Measurements from ENCODE around the gene TBC1D26.
"Not testable (repeated sequence)": the region's sequence is repeated elsewhere in the genome, so short reads cannot be mapped to it uniquely, and the experiment has no call there.

The TBC1D26 gene

DNA sequence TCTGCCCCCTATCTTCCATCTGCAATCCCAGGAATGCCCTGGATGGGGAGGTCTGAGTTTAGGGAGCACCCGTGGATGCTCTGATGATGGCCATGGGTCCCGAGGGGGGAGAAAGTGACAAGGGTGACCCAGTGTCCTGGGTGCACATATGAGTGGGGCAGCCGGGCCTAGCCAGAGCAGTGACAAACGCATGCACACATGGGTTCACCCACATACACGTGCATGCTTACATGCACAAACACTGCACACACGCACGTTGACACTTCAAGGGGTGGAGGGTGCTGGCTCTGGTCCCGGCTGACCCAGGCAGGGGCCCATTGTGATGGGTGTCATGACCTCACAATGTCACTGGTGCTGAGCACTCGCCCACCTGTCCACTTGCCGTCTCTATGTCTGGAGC lies at the start of gene TBC1D26:
TBC1D26 (plus strand) TSS at position 384 of the 400 bp plus-strand sequence. CDS start 3,066 bp downstream, outside the sequence.
- FAIRE-seq, result not testable (repeated sequence)

DNA sequence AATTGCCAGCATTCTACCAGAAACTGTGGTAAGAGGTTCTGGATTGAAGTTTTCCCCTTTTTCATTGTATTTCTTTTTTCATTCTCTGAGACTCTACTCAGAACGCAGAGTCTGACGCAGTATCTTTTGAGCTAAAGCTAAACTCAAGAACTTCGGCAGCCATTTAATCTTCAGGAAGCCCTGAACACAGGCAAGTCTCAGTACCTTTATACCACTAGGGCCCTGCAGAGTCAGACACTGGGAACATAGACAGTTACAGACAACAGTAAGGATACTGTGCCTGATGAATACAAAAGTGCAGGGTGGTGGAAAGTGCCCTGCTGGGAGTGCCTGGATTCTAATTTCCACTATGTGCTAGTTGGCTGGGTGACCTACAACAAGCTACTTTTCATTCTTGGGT lies 48.9 kb upstream of the TBC1D26 start:
- not testable (repeated sequence) for FAIRE-seq

GRCh38 chr17:15683824-15684478 lies 48.1 kb upstream of the TBC1D26 start, which contains the start of gene TRIM16:
Gene TRIM16 (minus strand): TSS chr17:15684311. CDS start chr17:15651609, 32,702 bp downstream.
- not testable (repeated sequence) for FAIRE-seq

DNA sequence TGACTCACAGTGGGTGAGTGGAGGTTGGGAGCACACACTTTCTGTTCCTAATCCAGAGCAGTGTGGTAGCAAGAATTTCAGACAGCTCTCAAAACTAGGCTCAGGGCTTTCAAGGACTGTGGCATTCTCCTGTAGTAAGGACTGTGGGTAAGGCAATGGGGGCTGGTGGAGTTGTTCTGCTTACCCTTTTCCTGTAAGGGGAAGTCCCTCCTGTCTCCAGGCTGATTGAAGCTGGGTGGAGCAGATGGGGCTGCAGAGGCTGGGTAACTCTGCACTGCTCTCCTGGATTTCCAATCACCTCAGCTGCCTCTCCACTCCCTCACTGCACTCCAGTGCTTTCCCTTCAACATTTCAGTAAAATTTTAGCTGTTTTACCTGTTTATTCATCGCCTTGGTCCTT lies 44.6 kb upstream of the TBC1D26 start:
- not testable (repeated sequence) for FAIRE-seq

DNA sequence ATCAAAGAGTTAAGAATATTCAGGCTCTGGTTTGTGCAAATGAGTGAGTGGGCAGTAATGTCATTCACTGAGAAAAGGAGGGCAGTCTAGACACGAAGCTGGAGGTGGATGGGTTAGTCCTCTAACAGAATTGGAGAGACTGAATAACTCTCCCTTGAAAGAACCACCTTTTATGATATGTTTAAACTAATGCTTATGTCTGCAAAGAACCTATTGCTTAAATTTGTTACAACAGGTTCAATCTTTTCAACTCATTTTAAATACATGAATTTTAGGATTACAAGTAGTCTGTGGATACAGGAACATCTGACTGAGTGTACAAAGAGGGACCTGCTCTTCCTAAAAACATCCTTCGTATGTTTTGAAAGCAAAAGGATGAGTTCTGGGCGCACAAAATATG lies 33.1 kb upstream of the TBC1D26 start:
- FAIRE-seq, result peak; percentile 76

- peak; percentile 24 for FAIRE-seq
Measured at GRCh38 chr17:15699413-15699924, 32.6 kb upstream of the TBC1D26 start, which contains the start of gene ZNF286A. Gene ZNF286A (plus strand): TSS chr17:15699752. CDS start chr17:15700330, 578 bp downstream.

- not testable (repeated sequence) for FAIRE-seq
Measured at GRCh38 chr17:15699937-15700336, 32.1 kb upstream of the TBC1D26 start.

GRCh38 chr17:15704239-15704638 lies 27.8 kb upstream of the TBC1D26 start:
- FAIRE-seq, result not testable (repeated sequence)

GRCh38 chr17:15704813-15705212 lies 27.3 kb upstream of the TBC1D26 start:
- FAIRE-seq, result not testable (repeated sequence)

- not testable (repeated sequence) for FAIRE-seq
Measured at GRCh38 chr17:15708879-15709278, 23.2 kb upstream of the TBC1D26 start.

GRCh38 chr17:15716601-15717563 lies 15.2 kb upstream of the TBC1D26 start:
- not testable (repeated sequence) for FAIRE-seq

GRCh38 chr17:15730535-15730934 lies 1.5 kb upstream of the TBC1D26 start:
- FAIRE-seq, result not testable (repeated sequence)

- FAIRE-seq, result not testable (repeated sequence)
Measured at GRCh38 chr17:15733174-15733789, 1.2 kb downstream of the TBC1D26 start.

- FAIRE-seq, result not testable (repeated sequence)
Measured at GRCh38 chr17:15736578-15736977, 4.5 kb downstream of the TBC1D26 start.

GRCh38 chr17:15738066-15738465 lies 6.0 kb downstream of the TBC1D26 start:
- FAIRE-seq, result no peak

- not testable (repeated sequence) for FAIRE-seq
Measured at GRCh38 chr17:15739259-15739658, 7.2 kb downstream of the TBC1D26 start.

DNA sequence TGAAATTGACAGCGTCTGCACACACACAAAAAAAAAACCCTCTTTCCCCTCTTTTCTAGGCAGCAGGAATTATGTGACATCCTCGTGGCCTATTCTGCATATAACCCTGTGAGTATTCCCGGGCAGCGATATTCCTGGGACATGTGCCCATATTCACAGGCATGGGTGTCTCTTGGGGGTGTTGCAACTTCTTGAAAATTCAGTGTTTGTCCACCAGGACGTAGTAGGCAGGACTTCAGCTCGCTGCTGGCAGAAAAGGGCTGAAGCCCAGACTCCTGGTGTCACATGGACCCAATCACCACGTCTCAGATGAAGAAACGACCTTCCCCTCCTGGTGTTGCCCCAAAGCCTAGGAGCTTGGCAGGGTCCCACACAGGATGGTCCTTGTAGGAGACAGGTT lies 8.0 kb downstream of the TBC1D26 start:
- not testable (repeated sequence) for FAIRE-seq

- no peak for FAIRE-seq
Measured at GRCh38 chr17:15740570-15741120, 8.6 kb downstream of the TBC1D26 start.

DNA sequence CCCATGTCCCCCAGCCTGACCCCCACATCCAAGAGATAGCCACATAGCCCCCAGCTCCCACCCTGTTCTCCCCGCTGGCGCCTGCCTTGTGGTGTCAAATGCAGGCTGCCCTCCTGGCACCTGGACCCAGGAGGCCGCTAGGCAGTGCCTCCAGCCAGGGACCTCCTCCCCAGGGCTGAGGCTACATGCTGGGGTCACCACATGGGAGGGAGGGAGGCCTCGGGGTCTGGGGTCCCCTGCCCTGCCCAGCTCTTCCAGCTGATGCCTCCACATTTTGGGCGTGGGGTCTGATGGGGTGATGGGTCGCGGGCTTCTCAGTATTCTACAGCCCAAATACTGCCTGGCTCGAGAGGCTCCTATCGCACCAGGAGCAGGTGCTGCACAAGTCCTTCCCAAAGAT lies 9.5 kb downstream of the TBC1D26 start:
- FAIRE-seq, result no peak

DNA sequence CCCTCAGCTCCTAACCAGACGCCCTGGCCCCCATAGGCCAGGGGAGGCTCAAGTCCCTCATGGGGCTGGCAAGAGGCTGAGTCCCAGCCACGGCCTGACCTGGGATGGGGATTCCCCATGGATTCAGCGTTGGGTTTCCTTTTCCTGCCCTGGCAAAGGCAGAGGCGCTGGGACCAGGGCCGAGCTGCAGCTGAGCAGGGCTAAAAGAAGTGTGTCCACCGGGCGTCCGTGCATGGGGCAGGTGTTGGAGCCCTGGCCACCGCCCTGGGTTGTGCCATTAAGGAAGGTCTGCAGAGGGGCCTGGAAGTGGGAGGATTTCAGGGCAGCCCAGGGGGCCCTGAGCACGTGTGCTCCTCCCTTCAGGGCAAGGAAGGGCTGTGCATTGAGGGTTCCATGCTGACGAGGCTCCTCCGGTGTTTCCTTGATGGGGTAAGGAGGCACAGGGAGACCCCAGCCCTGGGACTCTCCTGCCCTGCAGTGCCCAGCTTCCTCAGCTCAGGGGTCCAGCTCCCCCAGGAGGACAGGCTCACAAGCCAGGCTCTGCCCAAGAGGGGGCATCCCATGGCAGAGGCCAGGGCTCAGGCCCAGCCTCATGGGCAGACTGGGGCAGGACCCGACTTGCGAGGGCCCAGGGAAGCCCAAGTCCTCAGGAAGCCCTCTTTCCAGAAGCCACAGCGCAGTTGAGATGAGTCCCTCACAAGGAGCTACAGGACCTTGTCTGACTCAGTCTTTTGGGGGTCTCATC lies 10.1 kb downstream of the TBC1D26 start:
- FAIRE-seq, result no peak

- FAIRE-seq, result no peak
Measured at GRCh38 chr17:15742921-15743320, 10.8 kb downstream of the TBC1D26 start.

All from islet of Langerhans (tissue), 1 donor.